ENCODE data around the gene OR11L1.

The OR11L1 gene, protein sequence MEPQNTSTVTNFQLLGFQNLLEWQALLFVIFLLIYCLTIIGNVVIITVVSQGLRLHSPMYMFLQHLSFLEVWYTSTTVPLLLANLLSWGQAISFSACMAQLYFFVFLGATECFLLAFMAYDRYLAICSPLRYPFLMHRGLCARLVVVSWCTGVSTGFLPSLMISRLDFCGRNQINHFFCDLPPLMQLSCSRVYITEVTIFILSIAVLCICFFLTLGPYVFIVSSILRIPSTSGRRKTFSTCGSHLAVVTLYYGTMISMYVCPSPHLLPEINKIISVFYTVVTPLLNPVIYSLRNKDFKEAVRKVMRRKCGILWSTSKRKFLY

DNA sequence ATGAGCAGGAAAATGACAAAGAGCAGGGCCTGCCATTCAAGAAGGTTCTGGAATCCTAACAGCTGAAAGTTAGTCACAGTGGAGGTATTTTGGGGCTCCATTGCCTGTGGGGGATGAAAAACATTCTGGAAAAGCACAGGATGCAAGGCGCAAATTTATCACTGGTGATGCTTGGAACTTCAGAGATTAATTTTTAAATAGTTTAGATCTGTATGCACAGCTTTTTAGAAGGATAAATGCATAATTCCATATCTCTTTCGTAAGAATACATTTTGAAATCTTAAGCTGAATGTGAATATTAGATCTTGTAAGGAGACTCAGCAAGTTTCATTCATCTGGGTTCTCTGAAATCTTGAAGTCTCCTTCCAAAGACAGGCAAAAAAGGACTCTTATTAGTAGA, at the start of gene OR11L1:
Gene OR11L1, minus strand, starts transcription at position 101 of the 400 bp plus-strand sequence. Its CDS starts 0 bp downstream, at position 101.
- no peaks in the 10 kb centered on the region for H3K27me3 ChIP-seq (ENCODE audit: insufficient read depth, low read length)
- no peaks in the 10 kb centered on the region for H3K79me2 ChIP-seq (ENCODE audit: control insufficient read depth, insufficient read depth, low read length, unreplicated experiment)
- no peak within 1 kb of the TSS for H2AFZ ChIP-seq (ENCODE audit: low read length, unreplicated experiment)
- H3K4me3 ChIP-seq (ENCODE audit: low read depth, low read length) = no peak within 1 kb of the TSS
- H3K27ac ChIP-seq (ENCODE audit: low read depth, low read length) = no peak within 1 kb of the TSS
- no peaks in the 10 kb centered on the region for H3K36me3 ChIP-seq (ENCODE audit: insufficient read depth, low read length)
- H3K4me1 ChIP-seq (ENCODE audit: control insufficient read depth, insufficient read depth, low read length, unreplicated experiment) = no peaks in the 10 kb centered on the region

DNA sequence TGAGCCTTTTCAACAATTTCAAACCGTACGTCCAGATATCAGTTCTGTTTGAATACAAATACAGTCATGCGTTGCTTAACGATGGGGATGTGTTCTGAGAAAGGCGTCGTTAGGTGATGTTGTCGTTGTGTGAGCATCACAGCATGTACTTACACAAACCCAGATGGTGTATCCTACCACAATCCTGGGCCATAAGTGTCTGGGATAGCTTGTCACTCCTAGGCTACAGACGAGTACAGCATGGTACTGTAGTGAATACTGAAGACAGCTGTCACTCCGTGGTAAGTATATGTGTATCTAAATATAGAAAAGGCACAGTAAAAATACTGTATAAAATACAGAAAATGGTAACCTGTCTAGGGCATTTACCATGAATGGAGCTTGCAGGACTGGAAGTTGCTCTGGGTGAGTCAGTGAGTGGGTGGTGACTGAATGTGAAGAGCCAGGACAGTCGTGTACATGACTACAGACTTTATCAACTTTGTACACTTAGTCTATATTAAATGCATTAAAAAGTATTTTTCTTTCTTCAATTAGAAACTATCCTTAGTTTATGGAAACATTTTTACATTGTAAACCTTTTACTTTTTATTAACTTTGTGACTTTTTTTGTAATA, 43.2 kb upstream of the OR11L1 start:
- Histone ChIP-seq H3K4me1 (ENCODE audit: control insufficient read depth, insufficient read depth, low read length, unreplicated experiment) (no peaks in the 10 kb centered on the region), H2AFZ (ENCODE audit: low read length, unreplicated experiment) (no peak overlapping the region), H3K36me3 (ENCODE audit: insufficient read depth, low read length) (no peaks in the 10 kb centered on the region), H3K79me2 (ENCODE audit: control insufficient read depth, insufficient read depth, low read length, unreplicated experiment) (no peaks in the 10 kb centered on the region), H3K4me3 (ENCODE audit: low read depth, low read length) (no peak overlapping the region), H3K27ac (ENCODE audit: low read depth, low read length) (no peak overlapping the region), H3K27me3 (ENCODE audit: insufficient read depth, low read length) (no peaks in the 10 kb centered on the region)

DNA sequence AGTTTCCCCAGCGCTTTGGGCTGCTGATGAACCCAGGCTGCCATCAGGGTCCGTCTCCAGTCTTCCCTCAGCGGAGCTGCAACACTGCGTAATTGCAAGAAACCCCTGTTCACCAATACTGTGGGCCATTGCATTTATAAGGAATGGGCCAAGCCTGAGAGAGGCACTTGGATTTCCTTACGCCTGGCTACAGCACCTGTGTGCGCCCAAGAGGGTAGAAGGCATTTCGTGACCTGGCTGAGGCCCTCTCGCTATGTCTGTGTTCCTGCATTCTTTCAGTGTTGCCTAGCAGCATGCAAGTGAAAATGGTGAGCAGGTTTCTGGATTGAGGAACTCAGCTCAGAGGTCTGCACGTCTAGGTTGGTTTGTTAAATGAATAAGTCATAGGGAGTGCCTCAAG, 41.6 kb upstream of the OR11L1 start:
- no peaks in the 10 kb centered on the region for H3K4me1 ChIP-seq (ENCODE audit: control insufficient read depth, insufficient read depth, low read length, unreplicated experiment)
- H3K27ac ChIP-seq (ENCODE audit: low read depth, low read length) = no peak overlapping the region
- H3K36me3 ChIP-seq (ENCODE audit: insufficient read depth, low read length) = no peaks in the 10 kb centered on the region
- no peaks in the 10 kb centered on the region for H3K79me2 ChIP-seq (ENCODE audit: control insufficient read depth, insufficient read depth, low read length, unreplicated experiment)
- no peak overlapping the region for H2AFZ ChIP-seq (ENCODE audit: low read length, unreplicated experiment)
- H3K27me3 ChIP-seq (ENCODE audit: insufficient read depth, low read length) = no peaks in the 10 kb centered on the region
- H3K4me3 ChIP-seq (ENCODE audit: low read depth, low read length) = no peak overlapping the region

DNA sequence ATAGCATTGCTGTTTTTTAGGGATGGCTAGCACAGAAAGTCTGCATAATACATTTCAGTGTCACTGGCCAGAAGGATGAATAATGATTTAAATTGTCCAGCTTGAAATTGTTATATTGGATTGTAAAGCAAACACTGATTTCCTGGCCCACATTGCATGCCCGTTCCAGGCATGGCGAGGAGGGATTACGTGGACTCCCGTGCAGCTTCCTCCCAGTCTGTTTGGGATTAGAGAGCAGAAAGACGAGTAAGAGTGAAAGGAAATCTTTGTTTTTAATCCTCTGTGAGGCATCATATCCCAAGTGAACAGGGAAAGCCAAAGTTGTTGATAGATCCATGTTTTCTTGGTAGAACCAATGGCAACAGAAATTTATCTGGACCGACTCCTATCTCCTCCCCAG, 23.7 kb upstream of the OR11L1 start:
- no peak overlapping the region for H3K4me3 ChIP-seq (ENCODE audit: low read depth, low read length)
- no peak overlapping the region for H2AFZ ChIP-seq (ENCODE audit: low read length, unreplicated experiment)
- H3K4me1 ChIP-seq (ENCODE audit: control insufficient read depth, insufficient read depth, low read length, unreplicated experiment) = no peaks in the 10 kb centered on the region
- no peaks in the 10 kb centered on the region for H3K79me2 ChIP-seq (ENCODE audit: control insufficient read depth, insufficient read depth, low read length, unreplicated experiment)
- H3K36me3 ChIP-seq (ENCODE audit: insufficient read depth, low read length) = no peaks in the 10 kb centered on the region
- H3K27me3 ChIP-seq (ENCODE audit: insufficient read depth, low read length) = no peaks in the 10 kb centered on the region
- no peak overlapping the region for H3K27ac ChIP-seq (ENCODE audit: low read depth, low read length)

DNA sequence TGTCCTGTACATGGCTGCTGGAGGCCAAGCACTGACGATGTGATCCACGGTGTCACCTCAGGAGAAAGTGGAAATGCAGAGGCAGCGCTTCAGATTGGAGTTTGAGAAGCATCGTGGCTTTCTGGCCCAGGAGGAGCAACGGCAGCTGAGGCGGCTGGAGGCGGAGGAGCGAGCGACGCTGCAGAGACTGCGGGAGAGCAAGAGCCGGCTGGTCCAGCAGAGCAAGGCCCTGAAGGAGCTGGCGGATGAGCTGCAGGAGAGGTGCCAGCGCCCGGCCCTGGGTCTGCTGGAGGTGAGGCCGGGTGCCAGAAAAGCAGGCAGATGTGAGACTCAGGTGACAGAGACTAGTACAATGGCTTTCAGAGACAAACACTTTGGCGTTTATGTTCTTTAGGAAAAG, 22.9 kb upstream of the OR11L1 start:
- Histone ChIP-seq H3K79me2 (ENCODE audit: control insufficient read depth, insufficient read depth, low read length, unreplicated experiment) (no peaks in the 10 kb centered on the region), H3K4me1 (ENCODE audit: control insufficient read depth, insufficient read depth, low read length, unreplicated experiment) (no peaks in the 10 kb centered on the region), H3K27me3 (ENCODE audit: insufficient read depth, low read length) (no peaks in the 10 kb centered on the region), H2AFZ (ENCODE audit: low read length, unreplicated experiment) (no peak overlapping the region), H3K4me3 (ENCODE audit: low read depth, low read length) (no peak overlapping the region), H3K27ac (ENCODE audit: low read depth, low read length) (no peak overlapping the region), H3K36me3 (ENCODE audit: insufficient read depth, low read length) (no peaks in the 10 kb centered on the region)

DNA sequence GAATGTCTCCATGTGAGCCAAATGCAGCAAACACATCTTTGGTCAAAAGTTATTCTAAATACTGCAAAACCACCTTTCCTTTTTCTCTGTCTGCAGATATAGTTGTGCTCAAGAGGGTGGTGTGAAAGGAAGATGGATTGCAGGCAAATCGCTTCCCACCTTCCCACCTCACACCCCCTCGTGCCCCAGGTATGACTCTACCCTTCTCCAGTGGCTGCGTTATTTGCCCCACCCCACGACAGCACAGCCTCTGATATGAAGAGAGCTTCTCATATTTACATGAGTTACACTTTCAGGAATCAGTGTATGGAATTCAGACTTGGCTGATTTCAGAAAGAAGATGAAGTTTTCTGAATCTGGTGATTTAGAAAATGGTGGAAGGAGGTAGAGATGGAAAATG, 21.1 kb upstream of the OR11L1 start:
- no peaks in the 10 kb centered on the region for H3K79me2 ChIP-seq (ENCODE audit: control insufficient read depth, insufficient read depth, low read length, unreplicated experiment)
- no peaks in the 10 kb centered on the region for H3K4me1 ChIP-seq (ENCODE audit: control insufficient read depth, insufficient read depth, low read length, unreplicated experiment)
- H3K27ac ChIP-seq (ENCODE audit: low read depth, low read length) = no peak overlapping the region

DNA sequence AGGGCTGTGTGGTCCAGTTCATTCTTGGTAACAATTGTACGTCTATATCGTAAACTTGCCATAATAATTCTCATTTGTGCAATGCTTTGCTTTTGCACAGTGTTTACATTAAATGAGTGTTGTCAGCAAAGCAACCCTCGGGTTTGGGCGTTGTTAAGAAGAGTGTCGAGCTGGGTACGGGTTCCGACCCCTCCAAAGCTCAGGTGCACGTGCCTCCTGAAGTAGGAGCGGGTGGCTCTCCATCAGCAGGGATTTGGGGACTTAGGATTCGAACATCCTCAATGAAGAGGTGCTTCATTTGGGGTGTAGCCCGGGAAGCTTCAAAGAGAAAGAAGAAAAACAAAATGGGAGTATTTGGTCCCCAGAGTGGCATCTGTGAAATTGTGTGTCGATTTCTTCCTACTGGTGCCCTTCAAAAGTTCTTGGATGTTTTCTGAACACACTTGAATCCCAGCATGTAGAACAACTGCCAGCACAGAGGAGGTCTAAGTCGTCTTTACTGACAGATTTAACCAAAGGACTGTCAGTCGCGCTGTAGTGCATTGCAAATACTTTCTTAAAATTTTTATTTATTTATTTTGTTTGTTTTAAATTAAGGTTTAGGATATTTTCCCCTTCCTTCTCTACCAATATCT, 16.4 kb upstream of the OR11L1 start:
- no peak overlapping the region for H3K4me3 ChIP-seq (ENCODE audit: low read depth, low read length)
- no peaks in the 10 kb centered on the region for H3K4me1 ChIP-seq (ENCODE audit: control insufficient read depth, insufficient read depth, low read length, unreplicated experiment)
- no peaks in the 10 kb centered on the region for H3K79me2 ChIP-seq (ENCODE audit: control insufficient read depth, insufficient read depth, low read length, unreplicated experiment)
- H3K27me3 ChIP-seq (ENCODE audit: insufficient read depth, low read length) = no peaks in the 10 kb centered on the region
- no peak overlapping the region for H2AFZ ChIP-seq (ENCODE audit: low read length, unreplicated experiment)
- no peaks in the 10 kb centered on the region for H3K36me3 ChIP-seq (ENCODE audit: insufficient read depth, low read length)
- no peak overlapping the region for H3K27ac ChIP-seq (ENCODE audit: low read depth, low read length)

More for the DNA sequence above, 21.1 kb upstream of the OR11L1 start:
- Histone ChIP-seq H2AFZ (ENCODE audit: low read length, unreplicated experiment) (no peak overlapping the region), H3K4me3 (ENCODE audit: low read depth, low read length) (no peak overlapping the region), H3K27me3 (ENCODE audit: insufficient read depth, low read length) (no peaks in the 10 kb centered on the region), H3K36me3 (ENCODE audit: insufficient read depth, low read length) (no peaks in the 10 kb centered on the region)

DNA sequence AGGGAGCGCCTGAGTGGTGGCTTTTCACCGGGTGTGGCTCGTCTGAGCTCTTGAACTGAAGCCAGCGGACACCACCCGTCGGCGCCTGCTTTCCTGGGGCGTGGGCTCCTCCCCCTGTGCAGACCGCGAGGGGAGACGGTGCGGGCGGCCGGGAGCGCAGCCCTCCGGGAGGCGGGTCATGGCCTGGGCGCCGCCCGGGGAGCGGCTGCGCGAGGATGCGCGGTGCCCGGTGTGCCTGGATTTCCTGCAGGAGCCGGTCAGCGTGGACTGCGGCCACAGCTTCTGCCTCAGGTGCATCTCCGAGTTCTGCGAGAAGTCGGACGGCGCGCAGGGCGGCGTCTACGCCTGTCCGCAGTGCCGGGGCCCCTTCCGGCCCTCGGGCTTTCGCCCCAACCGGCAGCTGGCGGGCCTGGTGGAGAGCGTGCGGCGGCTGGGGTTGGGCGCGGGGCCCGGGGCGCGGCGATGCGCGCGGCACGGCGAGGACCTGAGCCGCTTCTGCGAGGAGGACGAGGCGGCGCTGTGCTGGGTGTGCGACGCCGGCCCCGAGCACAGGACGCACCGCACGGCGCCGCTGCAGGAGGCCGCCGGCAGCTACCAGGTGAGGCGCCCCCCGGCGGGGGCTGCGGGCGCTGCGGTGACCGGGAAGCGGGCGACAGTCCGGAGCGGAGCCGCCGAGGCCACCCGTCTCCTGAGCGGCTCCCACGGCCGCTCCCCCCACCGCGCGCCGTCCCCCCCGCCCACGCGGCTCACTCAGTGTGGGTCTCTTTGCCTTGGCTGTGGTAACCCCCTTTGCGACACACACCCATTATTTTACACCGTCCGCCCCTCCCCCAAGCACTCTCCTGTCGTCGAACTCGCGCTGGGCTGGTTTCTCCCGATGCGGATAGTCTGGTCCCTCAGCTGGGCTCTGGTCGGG, 15.6 kb upstream of the OR11L1 start, which contains the start of gene TRIM58:
Gene TRIM58, plus strand, starts transcription at position 119 of the 916 bp plus-strand sequence. Its CDS starts 60 bp downstream, at position 179.
- Histone ChIP-seq H3K4me1 (ENCODE audit: control insufficient read depth, insufficient read depth, low read length, unreplicated experiment) (no peaks in the 10 kb centered on the region), H3K36me3 (ENCODE audit: insufficient read depth, low read length) (no peaks in the 10 kb centered on the region), H3K79me2 (ENCODE audit: control insufficient read depth, insufficient read depth, low read length, unreplicated experiment) (no peaks in the 10 kb centered on the region), H3K27ac (ENCODE audit: low read depth, low read length) (no peak within 1 kb of the TSS), H3K4me3 (ENCODE audit: low read depth, low read length) (no peak within 1 kb of the TSS), H3K27me3 (ENCODE audit: insufficient read depth, low read length) (no peaks in the 10 kb centered on the region), H2AFZ (ENCODE audit: low read length, unreplicated experiment) (no peak within 1 kb of the TSS)

DNA sequence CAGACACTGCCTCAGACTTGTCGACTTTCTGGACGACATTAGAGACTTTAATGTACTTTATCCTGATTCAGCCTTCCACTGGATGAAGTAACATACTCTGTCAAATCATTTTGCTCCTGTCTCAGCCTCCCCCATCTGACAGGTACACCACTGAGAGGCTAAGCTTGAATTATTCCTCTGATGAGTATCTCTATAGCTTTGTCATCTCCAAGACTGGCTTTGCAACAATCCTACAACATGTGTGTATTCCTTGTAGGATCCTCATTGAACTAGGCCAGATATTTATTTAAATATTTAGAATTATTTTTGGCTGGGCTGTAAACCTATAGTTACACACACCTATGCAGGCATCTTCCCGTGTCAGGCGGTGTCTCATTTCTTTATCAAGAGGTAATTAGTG, 14.2 kb upstream of the OR11L1 start:
- no peak overlapping the region for H2AFZ ChIP-seq (ENCODE audit: low read length, unreplicated experiment)

DNA sequence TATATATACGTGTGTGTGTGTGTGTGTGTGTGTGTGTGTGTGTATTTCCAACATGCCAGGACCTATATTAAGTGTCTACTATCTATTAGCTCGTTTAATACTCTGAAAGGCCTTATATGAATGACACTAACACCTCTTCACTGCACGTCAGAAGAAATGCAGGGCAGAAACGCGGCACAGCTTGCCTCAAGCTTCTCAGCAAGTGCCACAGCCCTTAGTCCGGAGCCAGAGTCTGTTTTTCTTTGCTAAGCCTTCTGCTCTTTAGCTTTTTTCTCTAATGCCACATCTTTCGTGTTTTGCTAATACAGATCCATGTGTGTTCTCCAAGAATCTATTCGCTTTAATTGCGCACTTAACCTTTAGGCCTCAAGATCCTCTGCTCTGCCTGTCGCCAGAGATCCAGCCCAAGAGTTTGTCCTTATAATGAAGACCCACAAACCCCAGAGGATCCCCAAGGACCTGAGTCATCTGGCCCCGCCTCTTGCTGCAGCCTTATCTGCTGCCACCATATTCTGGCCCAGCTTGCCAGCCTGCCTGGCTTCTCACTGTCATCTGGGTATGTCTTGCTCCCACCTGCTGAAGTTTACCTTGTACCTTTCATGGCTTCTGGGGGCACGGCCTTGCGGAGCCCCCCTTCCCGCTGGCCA, 13.3 kb upstream of the OR11L1 start:
- no peak overlapping the region for H3K27ac ChIP-seq (ENCODE audit: low read depth, low read length)
- no peaks in the 10 kb centered on the region for H3K27me3 ChIP-seq (ENCODE audit: insufficient read depth, low read length)

More for the DNA sequence above, 14.2 kb upstream of the OR11L1 start:
- Histone ChIP-seq H3K36me3 (ENCODE audit: insufficient read depth, low read length) (no peaks in the 10 kb centered on the region), H3K79me2 (ENCODE audit: control insufficient read depth, insufficient read depth, low read length, unreplicated experiment) (no peaks in the 10 kb centered on the region), H3K4me1 (ENCODE audit: control insufficient read depth, insufficient read depth, low read length, unreplicated experiment) (no peaks in the 10 kb centered on the region), H3K27me3 (ENCODE audit: insufficient read depth, low read length) (no peaks in the 10 kb centered on the region), H3K4me3 (ENCODE audit: low read depth, low read length) (no peak overlapping the region), H3K27ac (ENCODE audit: low read depth, low read length) (no peak overlapping the region)

More for the DNA sequence above, 13.3 kb upstream of the OR11L1 start:
- Histone ChIP-seq H2AFZ (ENCODE audit: low read length, unreplicated experiment) (no peak overlapping the region), H3K4me3 (ENCODE audit: low read depth, low read length) (no peak overlapping the region), H3K79me2 (ENCODE audit: control insufficient read depth, insufficient read depth, low read length, unreplicated experiment) (no peaks in the 10 kb centered on the region), H3K4me1 (ENCODE audit: control insufficient read depth, insufficient read depth, low read length, unreplicated experiment) (no peaks in the 10 kb centered on the region), H3K36me3 (ENCODE audit: insufficient read depth, low read length) (no peaks in the 10 kb centered on the region)
